Adrenal gland (tissue), 5 donors: ENCODE measurements around the gene SLC2A9.

Experiments used
- CTCF ChIP-seq, 6 experiments: fragments of 450-650 bp in 4 of 6; fragments of 200-600 bp in 2 of 6; sonication (generic) in 1 of 6; IDR thresholded peaks; 1 replicate in 5 of 6; 2 replicates in 1 of 6; pipeline versions ENCODE4 v1.5.1 to v1.8.0; 2016 to 2021; ENCODE audit warnings: antibody characterized with exemption in 6 of 6, mild to moderate bottlenecking in 2 of 6, moderate library complexity in 1 of 6
- POLR2A ChIP-seq, 2 donors: fragments of 450-650 bp; IDR thresholded peaks; one replicate each; pipeline ENCODE4 v1.6.1; 2017; ENCODE audit warnings: antibody characterized with exemption in 2 of 2, mild to moderate bottlenecking in 2 of 2, moderate library complexity in 1 of 2
- donor health status: DM: no; HTN: no; CAD: no.

DNA sequence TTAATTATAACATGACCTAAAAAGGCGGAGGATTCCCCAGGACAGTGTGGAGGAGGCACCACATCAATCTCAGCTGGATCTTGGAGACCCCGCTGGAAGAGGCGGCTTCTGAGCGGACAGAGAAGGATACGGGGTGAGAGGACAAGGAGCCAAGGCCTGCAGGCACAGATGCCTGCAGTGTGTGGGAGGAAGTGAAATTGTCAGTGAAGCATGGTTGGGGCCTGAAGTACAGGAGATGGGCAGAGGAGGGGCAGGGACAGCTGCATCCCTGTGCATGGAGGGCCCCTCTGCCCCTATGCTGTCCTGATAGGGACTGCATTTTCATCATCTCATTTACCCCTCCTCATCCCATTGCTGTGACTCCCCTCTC lies 1.7 kb upstream of the SLC2A9 start:
- TF ChIP-seq CTCF (IDR thresholded peaks at IDR 0.05) (no peak), POLR2A (IDR thresholded peaks at IDR 0.05) (no peak)
